KG1 (cell line): ENCODE measurements around the gene PASK.

ENCODE experiments used
- DNase-seq: peaks from one replicate; lab custom pipeline; 2025; lab: John Stamatoyannopoulos, UW

The PASK gene

GRCh38 chr2:241080405-241081189, 68.7 kb downstream of the PASK start:
- no peak for DNase-seq

GRCh38 chr2:241074901-241075540, 74.3 kb downstream of the PASK start:
- no peak for DNase-seq

GRCh38 chr2:241074065-241074818, 75.0 kb downstream of the PASK start:
- no peak for DNase-seq

GRCh38 chr2:241073166-241074064, 75.9 kb downstream of the PASK start:
- DNase-seq: no peak

- no peak for DNase-seq
These were observed 76.6 kb downstream of the PASK start for GRCh38 chr2:241072553-241073165.

GRCh38 chr2:241072151-241072550, 77.1 kb downstream of the PASK start:
- no peak for DNase-seq

- no peak for DNase-seq
These were observed 77.6 kb downstream of the PASK start for GRCh38 chr2:241071677-241072111.

- no peak for DNase-seq
These were observed 78.2 kb downstream of the PASK start for GRCh38 chr2:241070811-241071676.

GRCh38 chr2:241070361-241070760, 78.9 kb downstream of the PASK start:
- DNase-seq: no peak

GRCh38 chr2:241069821-241070281, 79.4 kb downstream of the PASK start:
- no peak for DNase-seq

GRCh38 chr2:241068942-241069810, 80.1 kb downstream of the PASK start:
- no peak for DNase-seq

GRCh38 chr2:241068136-241068941, 80.9 kb downstream of the PASK start:
- DNase-seq: no peak

GRCh38 chr2:241067501-241068135, 81.7 kb downstream of the PASK start:
- DNase-seq: no peak

- DNase-seq: no peak
These were observed 82.4 kb downstream of the PASK start for GRCh38 chr2:241066893-241067341.

GRCh38 chr2:241066171-241066892, 82.9 kb downstream of the PASK start:
- DNase-seq: no peak

- no peak for DNase-seq
These were observed 83.9 kb downstream of the PASK start for GRCh38 chr2:241065355-241065803.

- DNase-seq: no peak
These were observed 84.4 kb downstream of the PASK start for GRCh38 chr2:241064802-241065354.
